Measurements from ENCODE around the gene LAMC2.

Gene LAMC2

GRCh38 chr1:183168308-183168707, 17.8 kb upstream of the LAMC2 start:
- no peak overlapping the region for H3K4me3 ChIP-seq (ENCODE audit: low read length)
- H3K9me3 ChIP-seq (ENCODE audit: control insufficient read depth, low read length): no peaks in the 10 kb centered on the region
- no peaks in the 10 kb centered on the region for H3K27me3 ChIP-seq (replicated peaks; ENCODE audit: control insufficient read depth, insufficient read depth, low read length)
- H3K4me1 ChIP-seq (ENCODE audit: control insufficient read depth, insufficient read depth, low read length): peaks cover 8% of the 10 kb centered on the region
- no peaks in the 10 kb centered on the region for H3K36me3 ChIP-seq (ENCODE audit: control insufficient read depth, insufficient read depth, low read length, severe bottlenecking)
- DNase-seq (ENCODE audit: low read depth): no peak
- no peak overlapping the region for H3K9ac ChIP-seq (ENCODE audit: low read length)

- Histone ChIP-seq H3K9me3 (ENCODE audit: control insufficient read depth, low read length) (no peaks in the 10 kb centered on the region), H3K9ac (ENCODE audit: low read length) (no peak overlapping the region), H3K4me3 (ENCODE audit: low read length) (no peak overlapping the region), H3K4me1 (ENCODE audit: control insufficient read depth, insufficient read depth, low read length) (peaks cover 12% of the 10 kb centered on the region), H3K36me3 (ENCODE audit: control insufficient read depth, insufficient read depth, low read length, severe bottlenecking) (no peaks in the 10 kb centered on the region), H3K27me3 (replicated peaks; ENCODE audit: control insufficient read depth, insufficient read depth, low read length) (no peaks in the 10 kb centered on the region)
- DNase-seq (ENCODE audit: low read depth): no peak
These were observed 12.2 kb upstream of the LAMC2 start for GRCh38 chr1:183173828-183174227.

- DNase-seq (ENCODE audit: low read depth): no peak
- H3K4me1 ChIP-seq (ENCODE audit: control insufficient read depth, insufficient read depth, low read length): peaks cover 30% of the 10 kb centered on the region
- H3K9me3 ChIP-seq (ENCODE audit: control insufficient read depth, low read length): no peaks in the 10 kb centered on the region
- no peaks in the 10 kb centered on the region for H3K36me3 ChIP-seq (ENCODE audit: control insufficient read depth, insufficient read depth, low read length, severe bottlenecking)
- H3K27me3 ChIP-seq (replicated peaks; ENCODE audit: control insufficient read depth, insufficient read depth, low read length): no peaks in the 10 kb centered on the region
- H3K4me3 ChIP-seq (ENCODE audit: low read length): no peak overlapping the region
- H3K9ac ChIP-seq (ENCODE audit: low read length): no peak overlapping the region
These were observed 10.4 kb upstream of the LAMC2 start for GRCh38 chr1:183175631-183176030.

GRCh38 chr1:183178545-183178944, 7.5 kb upstream of the LAMC2 start:
- no peak overlapping the region for H3K4me3 ChIP-seq (ENCODE audit: low read length)
- peaks cover 41% of the 10 kb centered on the region for H3K4me1 ChIP-seq (ENCODE audit: control insufficient read depth, insufficient read depth, low read length)
- H3K9me3 ChIP-seq (ENCODE audit: control insufficient read depth, low read length): no peaks in the 10 kb centered on the region
- DNase-seq (ENCODE audit: low read depth): peak; percentile 39
- H3K36me3 ChIP-seq (ENCODE audit: control insufficient read depth, insufficient read depth, low read length, severe bottlenecking): no peaks in the 10 kb centered on the region
- H3K9ac ChIP-seq (ENCODE audit: low read length): peak overlapping the region; percentile 13
- H3K27me3 ChIP-seq (replicated peaks; ENCODE audit: control insufficient read depth, insufficient read depth, low read length): no peaks in the 10 kb centered on the region

- DNase-seq (ENCODE audit: low read depth): no peak
- H3K36me3 ChIP-seq (ENCODE audit: control insufficient read depth, insufficient read depth, low read length, severe bottlenecking): no peaks in the 10 kb centered on the region
- H3K4me1 ChIP-seq (ENCODE audit: control insufficient read depth, insufficient read depth, low read length): peaks cover 41% of the 10 kb centered on the region
- no peaks in the 10 kb centered on the region for H3K27me3 ChIP-seq (replicated peaks; ENCODE audit: control insufficient read depth, insufficient read depth, low read length)
- H3K4me3 ChIP-seq (ENCODE audit: low read length): no peak overlapping the region
- H3K9ac ChIP-seq (ENCODE audit: low read length): no peak overlapping the region
- H3K9me3 ChIP-seq (ENCODE audit: control insufficient read depth, low read length): no peaks in the 10 kb centered on the region
These were observed 7.0 kb upstream of the LAMC2 start for GRCh38 chr1:183179033-183179432.

GRCh38 chr1:183180218-183180617, 5.8 kb upstream of the LAMC2 start:
- peak; percentile 96 for DNase-seq (ENCODE audit: low read depth)
- peak overlapping the region; percentile 28 for H3K4me3 ChIP-seq (ENCODE audit: low read length)
- H3K9me3 ChIP-seq (ENCODE audit: control insufficient read depth, low read length): no peaks in the 10 kb centered on the region
- peak overlapping the region; percentile 77 for H3K9ac ChIP-seq (ENCODE audit: low read length)
- H3K4me1 ChIP-seq (ENCODE audit: control insufficient read depth, insufficient read depth, low read length): peaks cover 41% of the 10 kb centered on the region
- H3K27me3 ChIP-seq (replicated peaks; ENCODE audit: control insufficient read depth, insufficient read depth, low read length): no peaks in the 10 kb centered on the region
- no peaks in the 10 kb centered on the region for H3K36me3 ChIP-seq (ENCODE audit: control insufficient read depth, insufficient read depth, low read length, severe bottlenecking)

GRCh38 chr1:183180634-183181056, 5.4 kb upstream of the LAMC2 start:
- DNase-seq (ENCODE audit: low read depth): peak; percentile 87
- no peaks in the 10 kb centered on the region for H3K36me3 ChIP-seq (ENCODE audit: control insufficient read depth, insufficient read depth, low read length, severe bottlenecking)
- H3K27me3 ChIP-seq (replicated peaks; ENCODE audit: control insufficient read depth, insufficient read depth, low read length): no peaks in the 10 kb centered on the region
- no peaks in the 10 kb centered on the region for H3K9me3 ChIP-seq (ENCODE audit: control insufficient read depth, low read length)
- peaks cover 41% of the 10 kb centered on the region for H3K4me1 ChIP-seq (ENCODE audit: control insufficient read depth, insufficient read depth, low read length)
- H3K9ac ChIP-seq (ENCODE audit: low read length): peak overlapping the region; percentile 77
- peak overlapping the region; percentile 28 for H3K4me3 ChIP-seq (ENCODE audit: low read length)

GRCh38 chr1:183186841-183187240, 777 bp downstream of the LAMC2 start:
- peaks cover 7% of the 10 kb centered on the region for H3K4me1 ChIP-seq (ENCODE audit: control insufficient read depth, insufficient read depth, low read length)
- H3K9ac ChIP-seq (ENCODE audit: low read length): no peak overlapping the region
- no peaks in the 10 kb centered on the region for H3K36me3 ChIP-seq (ENCODE audit: control insufficient read depth, insufficient read depth, low read length, severe bottlenecking)
- no peak for DNase-seq (ENCODE audit: low read depth)
- no peak overlapping the region for H3K4me3 ChIP-seq (ENCODE audit: low read length)
- H3K9me3 ChIP-seq (ENCODE audit: control insufficient read depth, low read length): no peaks in the 10 kb centered on the region
- H3K27me3 ChIP-seq (replicated peaks; ENCODE audit: control insufficient read depth, insufficient read depth, low read length): no peaks in the 10 kb centered on the region

- Histone ChIP-seq H3K9me3 (ENCODE audit: control insufficient read depth, low read length) (no peaks in the 10 kb centered on the region), H3K27me3 (replicated peaks; ENCODE audit: control insufficient read depth, insufficient read depth, low read length) (no peaks in the 10 kb centered on the region), H3K9ac (ENCODE audit: low read length) (no peak overlapping the region), H3K4me1 (ENCODE audit: control insufficient read depth, insufficient read depth, low read length) (peaks cover 11% of the 10 kb centered on the region), H3K4me3 (ENCODE audit: low read length) (no peak overlapping the region), H3K36me3 (ENCODE audit: control insufficient read depth, insufficient read depth, low read length, severe bottlenecking) (no peaks in the 10 kb centered on the region)
- no peak for DNase-seq (ENCODE audit: low read depth)
These were observed 2.2 kb downstream of the LAMC2 start for GRCh38 chr1:183188240-183188639.

- no peak overlapping the region for H3K4me3 ChIP-seq (ENCODE audit: low read length)
- DNase-seq (ENCODE audit: low read depth): peak; percentile 78
These were observed 5.8 kb downstream of the LAMC2 start for GRCh38 chr1:183191833-183192232.

GRCh38 chr1:183193963-183194525, 8.0 kb downstream of the LAMC2 start:
- H3K9ac ChIP-seq (ENCODE audit: low read length): no peak overlapping the region
- no peaks in the 10 kb centered on the region for H3K27me3 ChIP-seq (replicated peaks; ENCODE audit: control insufficient read depth, insufficient read depth, low read length)
- no peak overlapping the region for H3K4me3 ChIP-seq (ENCODE audit: low read length)
- H3K4me1 ChIP-seq (ENCODE audit: control insufficient read depth, insufficient read depth, low read length): peaks cover 22% of the 10 kb centered on the region
- no peaks in the 10 kb centered on the region for H3K36me3 ChIP-seq (ENCODE audit: control insufficient read depth, insufficient read depth, low read length, severe bottlenecking)
- H3K9me3 ChIP-seq (ENCODE audit: control insufficient read depth, low read length): no peaks in the 10 kb centered on the region
- no peak for DNase-seq (ENCODE audit: low read depth)

More at GRCh38 chr1:183191833-183192232, 5.8 kb downstream of the LAMC2 start:
- no peak overlapping the region for H3K9ac ChIP-seq (ENCODE audit: low read length)
- no peaks in the 10 kb centered on the region for H3K36me3 ChIP-seq (ENCODE audit: control insufficient read depth, insufficient read depth, low read length, severe bottlenecking)
- H3K9me3 ChIP-seq (ENCODE audit: control insufficient read depth, low read length): no peaks in the 10 kb centered on the region
- no peaks in the 10 kb centered on the region for H3K27me3 ChIP-seq (replicated peaks; ENCODE audit: control insufficient read depth, insufficient read depth, low read length)
- H3K4me1 ChIP-seq (ENCODE audit: control insufficient read depth, insufficient read depth, low read length): peaks cover 18% of the 10 kb centered on the region

- Histone ChIP-seq H3K9ac (ENCODE audit: low read length) (no peak overlapping the region), H3K36me3 (ENCODE audit: control insufficient read depth, insufficient read depth, low read length, severe bottlenecking) (no peaks in the 10 kb centered on the region), H3K4me3 (ENCODE audit: low read length) (no peak overlapping the region), H3K4me1 (ENCODE audit: control insufficient read depth, insufficient read depth, low read length) (peaks cover 22% of the 10 kb centered on the region), H3K27me3 (replicated peaks; ENCODE audit: control insufficient read depth, insufficient read depth, low read length) (no peaks in the 10 kb centered on the region), H3K9me3 (ENCODE audit: control insufficient read depth, low read length) (no peaks in the 10 kb centered on the region)
- no peak for DNase-seq (ENCODE audit: low read depth)
These were observed 8.6 kb downstream of the LAMC2 start for GRCh38 chr1:183194527-183195141.
